DOHH2 (cell line): ENCODE measurements around the gene TRAPPC14.

Experiments used
- H3F3A ChIP-seq: fragments of 200-600 bp; sonication (generic), shearing (Covaris generic); 2 replicates; pipeline ENCODE4 v1.6.0; 2016; ENCODE audit warnings: antibody characterized with exemption, mild to moderate bottlenecking; ENCODE audit not compliant: control insufficient read depth, insufficient read depth
- H3K27ac ChIP-seq: fragments of 200-600 bp; sonication (generic); 2 replicates; pipeline ENCODE4 v1.5.1; 2014; ENCODE audit warnings: low read depth, mild to moderate bottlenecking, low read length, moderate library complexity
- H3K27me3 ChIP-seq: fragments of 200-600 bp; sonication (generic); 2 replicates; pipeline ENCODE4 v1.6.1; 2014; ENCODE audit warnings: mild to moderate bottlenecking, low read length, mixed read lengths; ENCODE audit not compliant: control insufficient read depth
- H3K36me3 ChIP-seq: fragments of 200-600 bp; sonication (generic); 2 replicates; pipeline ENCODE4 v1.6.1; 2014; ENCODE audit warnings: mild to moderate bottlenecking, low read length, moderate library complexity, mixed read lengths; ENCODE audit not compliant: control insufficient read depth
- H3K4me1 ChIP-seq: fragments of 200-600 bp; sonication (generic); 2 replicates; pipeline ENCODE4 v1.6.1; 2014; ENCODE audit warnings: mild to moderate bottlenecking, low read length, mixed read lengths; ENCODE audit not compliant: control insufficient read depth
- H3K4me2 ChIP-seq: fragments of 200-600 bp; sonication (generic); 2 replicates; pipeline ENCODE4 v1.6.0; 2014; ENCODE audit warnings: mild to moderate bottlenecking, low read length, moderate library complexity
- H3K4me3 ChIP-seq: fragments of 200-600 bp; sonication (generic); 2 replicates; pipeline ENCODE4 v1.5.1; 2014; ENCODE audit warnings: mild to moderate bottlenecking, low read length, mixed read lengths
- H3K79me2 ChIP-seq: fragments of 200-600 bp; sonication (generic); 2 replicates; pipeline ENCODE4 v1.6.1; 2014; ENCODE audit warnings: mild to moderate bottlenecking, low read length, mixed read lengths; ENCODE audit not compliant: control insufficient read depth
- H3K9me2 ChIP-seq: fragments of 200-600 bp; sonication (generic); replicated peaks from 2 replicates; pipeline ENCODE4 v1.6.1; 2014; ENCODE audit warnings: mild to moderate bottlenecking, low read length, mixed read lengths; ENCODE audit not compliant: control insufficient read depth
- H3K9me3 ChIP-seq: fragments of 200-600 bp; sonication (generic); 2 replicates; pipeline ENCODE4 v1.6.1; 2014; ENCODE audit warnings: antibody characterized with exemption, low read length, mixed read lengths; ENCODE audit not compliant: control insufficient read depth, insufficient read depth
- H4K20me1 ChIP-seq: fragments of 200-600 bp; sonication (generic); 2 replicates; pipeline ENCODE4 v1.6.0; 2014; ENCODE audit warnings: low read depth, mild to moderate bottlenecking, antibody characterized with exemption, low read length, moderate library complexity; ENCODE audit not compliant: control insufficient read depth, insufficient read depth
- EZH2phosphoT487 ChIP-seq: fragments of 200-600 bp; sonication (generic); IDR thresholded peaks from 2 replicates; pipeline ENCODE4 v1.6.1; 2017; ENCODE audit warnings: borderline replicate concordance, mild to moderate bottlenecking, antibody characterized with exemption, low read length, moderate library complexity, mixed read lengths
- TF ChIP-seq, protein P1 (sequence below): fragments of 200-600 bp; sonication (generic); IDR thresholded peaks from one replicate; pipeline ENCODE4 v1.5.1; 2014; ENCODE audit warnings: antibody characterized with exemption, mild to moderate bottlenecking, low read depth, low read length; ENCODE audit not compliant: poor library complexity, severe bottlenecking

TRAPPC14 gene

DNA sequence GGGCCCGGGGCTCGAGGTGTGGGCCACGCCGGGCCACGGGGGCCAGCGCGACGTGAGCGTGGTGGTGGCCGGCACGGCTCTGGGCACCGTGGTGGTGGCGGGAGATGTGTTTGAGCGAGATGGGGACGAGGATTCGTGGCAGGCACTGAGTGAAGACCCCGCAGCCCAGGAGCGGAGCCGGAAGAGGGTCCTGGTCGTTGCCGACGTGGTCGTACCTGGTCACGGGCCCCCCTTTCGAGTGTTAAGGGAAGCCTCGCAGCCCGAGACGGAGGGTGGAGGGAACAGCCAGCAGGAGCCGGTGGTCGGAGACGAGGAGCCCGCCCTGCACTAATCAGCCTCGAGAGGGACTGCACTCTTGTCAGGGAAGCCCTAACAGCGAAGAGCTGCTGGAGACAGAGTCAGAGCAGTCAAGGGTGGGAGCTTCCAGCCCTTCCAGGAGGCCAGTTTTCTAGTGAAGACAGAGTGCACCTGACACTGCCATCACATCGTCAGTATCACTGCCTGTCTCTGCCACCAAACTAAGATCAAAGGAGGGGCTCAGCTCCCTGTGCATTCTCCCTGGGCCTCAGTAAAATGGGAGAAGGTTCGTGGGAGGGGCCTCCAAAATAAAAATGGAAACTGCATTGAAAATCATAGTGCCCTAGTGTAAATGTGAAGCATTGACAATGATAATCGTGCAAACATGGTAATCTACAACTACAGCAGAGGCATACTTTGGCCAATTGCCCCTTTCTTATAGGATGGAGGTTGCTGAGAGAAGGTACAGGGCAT, 30.5 kb downstream of the TRAPPC14 start:
- no peak for TF ChIP-seq EZH2phosphoT487
- TF ChIP-seq, protein P1, sequence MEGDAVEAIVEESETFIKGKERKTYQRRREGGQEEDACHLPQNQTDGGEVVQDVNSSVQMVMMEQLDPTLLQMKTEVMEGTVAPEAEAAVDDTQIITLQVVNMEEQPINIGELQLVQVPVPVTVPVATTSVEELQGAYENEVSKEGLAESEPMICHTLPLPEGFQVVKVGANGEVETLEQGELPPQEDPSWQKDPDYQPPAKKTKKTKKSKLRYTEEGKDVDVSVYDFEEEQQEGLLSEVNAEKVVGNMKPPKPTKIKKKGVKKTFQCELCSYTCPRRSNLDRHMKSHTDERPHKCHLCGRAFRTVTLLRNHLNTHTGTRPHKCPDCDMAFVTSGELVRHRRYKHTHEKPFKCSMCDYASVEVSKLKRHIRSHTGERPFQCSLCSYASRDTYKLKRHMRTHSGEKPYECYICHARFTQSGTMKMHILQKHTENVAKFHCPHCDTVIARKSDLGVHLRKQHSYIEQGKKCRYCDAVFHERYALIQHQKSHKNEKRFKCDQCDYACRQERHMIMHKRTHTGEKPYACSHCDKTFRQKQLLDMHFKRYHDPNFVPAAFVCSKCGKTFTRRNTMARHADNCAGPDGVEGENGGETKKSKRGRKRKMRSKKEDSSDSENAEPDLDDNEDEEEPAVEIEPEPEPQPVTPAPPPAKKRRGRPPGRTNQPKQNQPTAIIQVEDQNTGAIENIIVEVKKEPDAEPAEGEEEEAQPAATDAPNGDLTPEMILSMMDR = peak; percentile 6
- peak overlapping the region; percentile 94 for H3K27ac ChIP-seq
- H3K4me1 ChIP-seq = peaks cover 53% of the 10 kb centered on the region

DNA sequence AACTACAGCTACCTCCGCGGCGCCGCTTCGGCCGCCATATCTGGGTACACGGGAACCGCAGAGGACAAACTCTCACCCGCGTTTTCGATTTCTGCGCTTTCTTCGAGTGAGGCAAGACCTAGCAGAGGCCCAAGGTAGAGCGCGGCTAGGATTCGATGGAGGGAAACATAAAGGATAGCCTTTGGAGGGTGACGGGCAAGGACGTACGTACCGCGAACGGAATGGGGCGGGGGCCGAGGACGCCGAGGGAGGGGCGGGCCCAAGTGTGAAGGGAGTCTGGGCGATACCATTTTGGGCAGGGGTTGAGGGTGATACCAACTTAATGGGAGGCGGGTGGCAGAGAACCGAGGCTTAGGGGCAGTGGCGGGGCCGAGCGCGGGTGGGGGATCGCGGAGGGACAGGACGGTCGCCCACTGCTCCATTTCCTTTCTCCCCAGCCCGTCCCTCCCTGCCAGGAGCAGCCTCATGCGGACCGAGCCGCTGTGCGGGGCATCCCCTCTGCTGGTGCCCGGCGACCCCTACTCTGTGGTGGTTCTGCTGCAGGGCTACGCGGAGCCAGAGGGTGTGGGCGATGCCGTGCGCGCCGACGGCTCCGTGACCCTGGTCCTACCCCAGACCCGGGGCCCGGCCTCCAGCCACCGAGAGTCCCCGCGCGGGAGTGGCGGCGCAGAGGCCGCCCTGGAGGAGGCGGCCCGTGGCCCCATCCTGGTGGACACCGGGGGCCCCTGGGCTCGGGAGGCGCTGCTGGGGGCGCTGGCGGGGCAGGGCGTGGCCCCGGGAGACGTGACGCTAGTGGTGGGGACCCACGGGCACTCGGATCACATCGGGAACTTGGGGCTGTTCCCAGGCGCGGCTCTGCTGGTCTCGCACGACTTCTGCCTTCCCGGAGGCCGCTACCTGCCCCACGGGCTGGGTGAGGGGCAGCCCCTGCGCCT, 31.3 kb downstream of the TRAPPC14 start, which contains the start of gene MBLAC1:
Gene MBLAC1 (plus strand): TSS at position 37 of the 935 bp plus-strand sequence. CDS start 429 bp downstream, at position 466.
- H3K4me2 ChIP-seq = peak within 1 kb of the TSS; percentile 96

More for the DNA sequence above, 30.5 kb downstream of the TRAPPC14 start:
- peak overlapping the region; percentile 81 for H3K4me3 ChIP-seq
- H3K4me2 ChIP-seq = peak overlapping the region; percentile 96
- H3F3A ChIP-seq = peaks cover 32% of the 10 kb centered on the region
- H3K27me3 ChIP-seq = no peaks in the 10 kb centered on the region
- H3K36me3 ChIP-seq = peaks cover 27% of the 10 kb centered on the region
- H3K79me2 ChIP-seq = peaks cover 37% of the 10 kb centered on the region
- H3K9me2 ChIP-seq = no peaks in the 10 kb centered on the region
- no peaks in the 10 kb centered on the region for H4K20me1 ChIP-seq
- no peaks in the 10 kb centered on the region for H3K9me3 ChIP-seq

DNA sequence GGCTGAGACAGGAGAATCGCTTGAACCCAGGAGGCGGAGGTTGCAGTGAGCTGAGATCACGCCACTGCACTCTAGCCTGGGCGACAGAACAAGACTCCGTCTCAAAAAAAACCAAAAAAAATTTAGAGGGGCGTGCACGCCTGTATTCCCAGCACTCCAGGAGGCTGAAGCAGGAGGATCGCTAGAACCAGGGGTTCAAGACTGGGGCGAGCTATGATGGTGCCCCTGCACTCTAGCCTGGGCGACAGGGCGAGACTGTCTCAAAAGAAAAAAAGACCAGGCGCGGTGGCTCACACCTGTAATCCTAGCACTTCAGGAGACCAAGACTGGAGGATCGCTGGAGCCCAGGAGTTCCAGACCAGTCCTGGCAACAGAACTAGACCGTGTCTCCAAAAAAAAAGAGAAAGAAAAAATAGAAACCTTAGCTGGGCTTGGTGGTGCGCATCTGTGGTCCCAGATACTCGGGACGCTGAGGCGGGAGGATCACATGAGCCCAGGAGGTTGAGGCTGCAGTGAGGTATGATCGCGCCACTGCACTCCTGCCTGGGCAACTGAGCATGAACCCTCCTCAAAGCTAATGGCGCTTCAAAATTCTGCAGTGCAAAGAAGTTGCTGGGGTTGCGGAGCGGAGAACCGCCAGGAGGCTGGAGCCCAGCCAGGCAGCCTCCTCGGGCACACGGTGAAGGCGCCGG, 32.1 kb downstream of the TRAPPC14 start:
- H3K79me2 ChIP-seq = peaks cover 45% of the 10 kb centered on the region
- no peaks in the 10 kb centered on the region for H4K20me1 ChIP-seq
- peaks cover 32% of the 10 kb centered on the region for H3F3A ChIP-seq
- peaks cover 46% of the 10 kb centered on the region for H3K4me1 ChIP-seq
- H3K27me3 ChIP-seq = no peaks in the 10 kb centered on the region
- H3K4me2 ChIP-seq = peak overlapping the region; percentile 96
- TF ChIP-seq, protein P1 = no peak
- no peak for TF ChIP-seq EZH2phosphoT487
- H3K36me3 ChIP-seq = peaks cover 36% of the 10 kb centered on the region
- peak overlapping the region; percentile 81 for H3K4me3 ChIP-seq
- no peaks in the 10 kb centered on the region for H3K9me3 ChIP-seq
- H3K9me2 ChIP-seq = no peaks in the 10 kb centered on the region
- H3K27ac ChIP-seq = peak overlapping the region; percentile 94

More for the DNA sequence above, 31.3 kb downstream of the TRAPPC14 start, which contains the start of gene MBLAC1:
- Histone ChIP-seq H3K79me2 (peaks cover 41% of the 10 kb centered on the region), H3K9me2 (no peaks in the 10 kb centered on the region), H3K4me1 (peaks cover 46% of the 10 kb centered on the region), H3K27ac (peak within 1 kb of the TSS; percentile 94), H3K4me3 (peak within 1 kb of the TSS; percentile 81), H3K27me3 (no peaks in the 10 kb centered on the region), H3K36me3 (peaks cover 34% of the 10 kb centered on the region), H4K20me1 (no peaks in the 10 kb centered on the region), H3F3A (peaks cover 32% of the 10 kb centered on the region), H3K9me3 (no peaks in the 10 kb centered on the region)
- TF ChIP-seq EZH2phosphoT487 = no peak
- TF ChIP-seq, protein P1 = peak; percentile 32
